CD4-positive, alpha-beta T cell treated with Interleukin-10 for 1 hour (primary cell): ENCODE results near the gene RABIF.
"Not testable (repeated sequence)": the region's sequence is repeated elsewhere in the genome, so short reads cannot be mapped to it uniquely, and the experiment has no call there.

ENCODE experiments used
- DNase-seq: peaks from one replicate; pipeline ENCODE4 v3.0.0-alpha.2; 2020

RABIF gene

GRCh38 chr1:202888531-202889360 is at the start of gene RABIF:
Gene RABIF (minus strand): TSS chr1:202889149. CDS start chr1:202889098, 51 bp downstream.
- peak; percentile 98 for DNase-seq

DNA sequence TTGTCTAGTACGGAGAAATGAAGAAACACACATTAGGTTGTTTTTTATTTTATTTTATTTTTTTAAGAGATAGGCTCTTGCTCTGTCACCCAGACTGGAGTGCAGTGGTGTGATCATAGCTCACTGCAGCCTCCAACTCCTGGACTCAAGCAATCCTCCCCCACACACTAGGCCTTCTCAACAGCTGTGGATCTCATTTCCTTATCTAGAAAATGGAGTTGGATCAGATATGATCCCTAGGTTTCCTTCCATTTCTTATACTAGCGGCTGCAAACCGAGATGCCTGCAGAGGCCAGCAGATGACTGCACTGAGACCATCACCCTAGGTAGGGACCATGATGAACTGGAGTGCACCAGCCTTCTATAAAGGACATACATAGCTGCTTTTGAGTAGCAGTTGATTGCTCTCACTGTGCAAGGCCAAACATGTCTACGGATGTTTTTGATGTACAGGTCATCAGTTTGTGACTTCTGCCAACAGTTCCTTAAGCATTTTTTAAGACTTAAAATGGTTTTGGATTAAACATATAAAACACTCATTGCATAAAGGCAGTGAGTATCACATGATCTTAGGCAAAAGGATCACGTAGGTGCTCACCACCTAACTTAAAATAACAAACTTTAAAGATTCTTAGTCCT is 49.5 kb upstream of the RABIF start:
- no peak for DNase-seq

DNA sequence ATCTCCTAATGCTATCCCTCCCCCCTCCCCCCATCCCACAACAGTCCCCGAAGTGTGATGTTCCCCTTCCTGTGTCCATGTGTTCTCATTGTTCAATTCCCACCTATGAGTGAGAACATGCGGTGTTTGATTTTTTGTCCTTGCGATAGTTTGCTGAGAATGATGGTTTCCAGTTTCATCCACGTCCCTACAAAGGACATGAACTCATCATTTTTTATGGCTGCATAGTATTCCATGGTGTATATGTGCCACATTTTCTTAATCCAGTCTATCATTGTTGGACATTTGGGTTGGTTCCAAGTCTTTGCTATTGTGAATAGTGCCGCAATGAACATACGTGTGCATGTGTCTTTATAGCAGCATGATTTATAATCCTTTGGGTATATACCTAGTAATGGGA is 47.5 kb upstream of the RABIF start:
- DNase-seq = not testable (repeated sequence)

DNA sequence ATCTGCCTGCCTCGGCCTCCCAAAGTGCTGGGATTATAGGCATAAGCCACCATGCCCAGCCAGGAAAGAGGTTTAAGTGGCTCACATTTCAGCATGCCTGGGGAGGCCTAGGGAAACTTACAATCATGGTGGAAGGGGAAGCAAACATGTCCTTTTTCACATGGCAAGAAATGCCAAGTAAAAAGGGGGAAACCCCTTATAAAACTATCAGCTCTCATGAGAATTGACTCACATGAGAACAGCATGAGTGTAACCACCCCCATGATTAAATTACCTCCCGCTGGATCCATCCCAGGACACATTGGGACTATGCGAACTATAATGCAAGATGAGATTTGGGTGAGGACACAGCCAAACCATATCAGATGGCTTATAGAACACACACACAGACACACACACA is 46.9 kb upstream of the RABIF start:
- DNase-seq = no peak

DNA sequence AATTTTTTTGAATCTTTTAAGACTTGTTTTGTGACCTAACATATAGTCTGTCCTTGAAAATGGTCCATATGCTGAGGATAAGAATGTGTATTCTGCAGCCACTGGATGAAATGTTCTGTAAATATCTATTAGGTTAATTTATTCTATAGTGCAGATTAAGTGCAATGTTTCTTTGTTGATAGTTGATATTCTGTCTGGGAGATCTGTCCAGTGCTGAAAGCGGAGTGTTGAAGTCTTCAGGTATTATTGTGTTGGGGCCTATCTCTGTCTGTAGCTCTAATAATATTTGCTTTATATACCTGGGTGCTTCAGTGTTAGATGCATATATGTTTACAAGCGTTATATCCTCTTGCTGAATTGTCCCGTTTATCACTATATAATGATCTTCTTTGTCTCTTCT is 45.8 kb upstream of the RABIF start:
- no peak for DNase-seq

DNA sequence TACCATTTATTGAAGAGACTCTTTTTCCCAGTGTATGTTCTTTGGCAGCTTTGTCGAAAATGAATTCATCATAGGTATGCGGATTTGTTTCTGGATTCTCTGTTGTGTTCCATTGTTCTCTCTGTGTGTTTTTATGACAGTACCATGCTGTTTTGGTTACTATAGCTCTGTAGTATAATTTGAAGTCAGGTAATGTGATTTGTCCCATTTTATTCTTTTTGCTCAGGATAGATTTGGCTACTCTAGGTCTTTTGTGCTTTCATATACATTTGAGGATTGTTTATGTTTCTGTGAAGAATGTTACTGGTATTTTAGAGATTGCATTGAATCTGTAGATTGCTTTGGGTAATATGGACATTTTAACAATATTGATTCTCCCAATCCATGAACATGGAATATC is 43.5 kb upstream of the RABIF start:
- DNase-seq = no peak

- DNase-seq = peak; percentile 95
Observed at GRCh38 chr1:202926581-202927491, 37.9 kb upstream of the RABIF start, which contains the start of gene KLHL12. Gene KLHL12 (minus strand): TSS chr1:202927234. CDS start chr1:202925162, 2,072 bp downstream.

DNA sequence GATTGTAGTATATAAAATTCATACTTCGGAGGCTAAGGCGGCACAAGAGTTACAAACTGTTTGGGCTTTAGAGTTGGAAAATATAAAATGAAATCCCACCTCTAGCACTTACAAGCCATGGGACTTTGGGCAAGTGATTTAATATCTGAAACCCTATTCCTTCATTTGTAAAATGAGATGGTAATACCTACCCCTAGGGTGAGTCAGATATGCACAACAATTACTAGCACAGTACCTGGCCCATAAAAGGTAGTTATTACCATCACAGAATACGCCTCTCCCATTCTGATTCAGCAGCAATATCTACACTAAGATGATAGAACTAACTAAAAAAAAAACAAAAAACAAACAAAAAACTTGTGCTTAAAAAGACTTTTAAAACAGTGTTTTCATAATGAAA is 34.6 kb upstream of the RABIF start:
- no peak for DNase-seq

DNA sequence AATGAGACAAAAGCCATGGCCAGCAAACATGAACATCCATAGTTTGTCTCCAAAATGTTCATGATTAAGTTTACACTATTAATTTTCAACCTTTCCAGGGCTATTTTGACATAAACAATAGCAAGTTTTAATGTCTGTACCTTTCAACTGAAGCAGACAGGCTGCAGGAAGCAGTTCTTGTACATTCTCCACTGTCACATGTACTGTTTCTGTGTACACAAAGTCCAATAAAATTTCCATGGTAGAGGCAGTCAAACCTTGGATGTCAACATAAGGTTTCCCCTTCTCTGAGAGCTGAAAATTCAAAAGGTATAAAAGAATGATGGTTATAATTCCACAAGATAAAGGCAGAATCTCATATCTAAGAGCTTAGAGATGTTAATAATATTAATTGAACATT is 30.7 kb upstream of the RABIF start:
- no peak for DNase-seq

GRCh38 chr1:202915146-202915545 is 26.2 kb upstream of the RABIF start:
- no peak for DNase-seq

- not testable (repeated sequence) for DNase-seq
Observed at GRCh38 chr1:202912476-202912875, 23.5 kb upstream of the RABIF start.

DNA sequence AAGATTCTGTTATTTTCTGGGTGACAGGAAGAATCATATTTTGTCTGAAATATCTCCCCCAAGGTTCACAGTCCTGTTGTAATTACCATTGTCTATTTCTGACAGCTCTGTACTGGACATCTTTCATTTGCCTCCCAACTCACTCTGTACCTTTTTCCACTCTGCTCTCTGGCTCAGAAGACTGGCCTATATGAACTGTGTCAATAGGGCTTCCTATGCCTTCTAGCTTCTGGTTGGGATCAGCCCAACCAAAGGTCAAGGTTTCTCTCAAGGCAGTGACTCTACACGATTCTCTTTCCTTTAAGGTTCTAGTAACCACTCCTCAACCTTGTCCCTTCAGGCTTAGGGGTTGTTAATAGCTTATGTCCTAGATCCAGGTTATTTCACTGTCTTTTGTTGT is 20.5 kb upstream of the RABIF start:
- DNase-seq = no peak

DNA sequence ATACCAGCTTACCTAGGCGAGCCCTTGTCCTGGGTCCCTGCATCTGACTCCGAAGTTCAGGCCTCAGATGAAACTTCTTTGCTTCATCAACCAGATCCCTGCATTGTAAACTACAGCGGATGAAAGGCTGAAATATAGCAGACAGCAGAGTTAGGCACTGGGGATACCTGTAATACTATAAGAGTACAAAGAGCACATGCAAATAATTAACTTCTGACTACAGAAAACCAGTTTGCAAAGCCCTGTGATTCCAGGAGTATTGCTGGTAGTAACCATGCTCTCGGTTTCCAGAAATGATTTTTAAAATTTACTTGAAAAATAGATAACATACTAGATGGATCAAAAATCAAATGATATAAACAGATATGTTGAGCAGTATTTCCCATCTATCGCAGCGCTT is 20.0 kb upstream of the RABIF start:
- no peak for DNase-seq

GRCh38 chr1:202905331-202905730 is 16.4 kb upstream of the RABIF start:
- no peak for DNase-seq

DNA sequence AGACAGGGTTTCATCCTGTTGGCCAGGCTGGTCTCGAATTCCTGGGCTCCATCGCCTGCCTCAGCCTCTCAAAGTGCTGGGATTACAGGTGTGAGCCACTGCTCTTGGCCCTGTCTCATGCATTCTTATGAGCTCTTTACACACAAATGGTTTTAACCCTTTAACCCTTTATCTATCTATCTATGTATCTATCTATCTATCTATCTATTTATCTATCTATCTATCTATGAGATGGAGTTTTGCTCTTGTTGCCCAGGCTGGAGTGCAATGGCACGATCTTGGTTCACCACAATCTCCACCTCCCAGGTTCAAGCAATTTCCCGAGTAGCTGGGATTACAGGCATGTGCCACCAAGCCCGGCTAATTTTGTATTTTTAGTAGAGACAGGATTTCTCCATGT is 14.9 kb upstream of the RABIF start:
- not testable (repeated sequence) for DNase-seq

DNA sequence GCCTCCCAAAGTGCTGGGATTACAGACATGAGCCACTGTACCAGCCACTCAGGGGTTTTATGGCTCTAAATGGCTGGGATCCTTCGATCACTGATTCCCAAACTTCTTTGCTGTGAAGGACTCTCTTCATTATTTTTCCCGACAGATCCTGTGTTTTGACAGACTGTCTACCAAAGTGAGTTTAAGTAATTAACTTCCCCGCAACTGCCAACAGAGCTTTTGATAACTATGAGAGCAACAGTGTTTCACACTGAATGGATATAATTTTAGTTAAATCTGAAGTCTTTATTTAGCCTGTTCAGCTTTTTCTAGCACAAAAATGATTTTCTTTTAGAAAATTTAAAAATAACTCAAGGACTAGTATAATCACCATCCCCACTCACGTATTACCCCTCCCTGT is 12.6 kb upstream of the RABIF start:
- DNase-seq = no peak

DNA sequence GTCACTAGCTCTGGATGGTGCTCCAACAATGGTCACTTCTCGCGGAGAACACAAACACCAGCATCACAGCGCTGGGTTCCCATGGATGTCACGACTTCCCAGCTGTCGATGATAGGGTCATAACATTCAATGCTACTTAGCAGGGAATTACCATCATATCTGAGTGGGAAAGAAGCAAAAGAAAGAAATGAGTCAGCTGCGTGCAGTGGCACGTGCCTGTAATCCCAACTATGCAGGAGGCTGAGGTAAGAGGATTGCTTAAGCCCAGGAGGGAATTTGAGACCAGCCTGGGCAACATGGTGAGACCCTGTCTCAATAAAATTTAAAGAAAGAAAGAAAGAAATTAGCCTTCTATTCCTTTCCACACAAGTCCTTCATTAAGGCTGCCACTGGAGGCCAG is 3.6 kb upstream of the RABIF start:
- DNase-seq = no peak

GRCh38 chr1:202890392-202890791 is 1.4 kb upstream of the RABIF start:
- no peak for DNase-seq

GRCh38 chr1:202888221-202888530 is 773 bp downstream of the RABIF start:
- no peak for DNase-seq

GRCh38 chr1:202880961-202881460 is 7.9 kb downstream of the RABIF start:
- no peak for DNase-seq

- DNase-seq = no peak
Observed at GRCh38 chr1:202880062-202880461, 8.9 kb downstream of the RABIF start.

DNA sequence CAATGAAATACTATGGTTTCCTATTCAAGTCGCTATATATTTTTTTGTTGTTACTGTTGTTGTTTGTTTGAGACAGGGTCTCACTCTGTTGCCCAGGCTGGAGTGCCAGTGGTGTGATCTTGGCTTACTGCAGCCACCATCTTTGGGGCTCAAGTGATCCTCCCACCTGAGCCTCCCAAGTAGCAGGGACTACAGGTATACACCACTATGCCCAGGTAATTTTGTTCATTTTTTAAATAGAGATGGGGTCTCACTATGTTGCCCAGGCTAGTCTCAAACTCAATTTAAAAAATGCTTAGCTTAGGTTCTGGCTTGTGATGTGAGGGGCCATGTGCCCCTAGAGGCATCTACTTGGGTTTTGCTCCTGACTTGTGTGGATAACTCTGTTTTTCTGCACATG is 9.8 kb downstream of the RABIF start:
- no peak for DNase-seq

DNA sequence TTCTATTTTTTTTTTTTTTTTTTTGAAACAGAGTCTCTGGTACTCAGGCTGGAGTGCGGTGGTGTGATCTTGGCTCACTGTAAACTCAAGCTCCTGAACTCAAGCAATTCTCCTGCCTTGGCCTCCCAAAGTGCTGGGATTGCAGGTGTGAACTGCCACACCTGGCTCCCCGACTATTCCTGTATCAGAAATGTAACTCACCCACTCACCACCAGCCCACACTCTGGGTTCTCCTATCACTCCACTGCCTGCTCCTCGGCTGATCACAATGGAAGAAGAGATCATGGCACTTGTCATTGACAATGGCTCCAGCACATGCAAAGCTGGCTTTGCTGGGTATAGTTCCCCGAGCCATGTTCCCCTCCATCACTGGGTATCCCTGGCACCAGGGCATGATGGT is 15.9 kb downstream of the RABIF start:
- no peak for DNase-seq
